ENCODE results near the gene CLN5.
"Not testable (repeated sequence)": the region's sequence is repeated elsewhere in the genome, so short reads cannot be mapped to it uniquely, and the experiment has no call there.

Gene CLN5

GRCh38 chr13:76975863-76976262, 16.0 kb upstream of the CLN5 start:
- no peak for DNase-seq (ENCODE audit: low spot score)

GRCh38 chr13:76976490-76976889, 15.4 kb upstream of the CLN5 start:
- DNase-seq (ENCODE audit: low spot score), result peak; percentile 99

- peak; percentile 56 for DNase-seq (ENCODE audit: low spot score)
These were observed 15.0 kb upstream of the CLN5 start for GRCh38 chr13:76976929-76977328.

- DNase-seq (ENCODE audit: low spot score), result peak; percentile 71
These were observed 11.7 kb upstream of the CLN5 start for GRCh38 chr13:76980075-76980718.

GRCh38 chr13:76982061-76982460, 9.8 kb upstream of the CLN5 start:
- no peak for DNase-seq (ENCODE audit: low spot score)

- DNase-seq (ENCODE audit: low spot score), result no peak
These were observed 8.2 kb upstream of the CLN5 start for GRCh38 chr13:76983676-76984075.

- DNase-seq (ENCODE audit: low spot score), result no peak
These were observed 467 bp upstream of the CLN5 start for GRCh38 chr13:76991432-76991795.

- peak; percentile 55 for DNase-seq (ENCODE audit: low spot score)
These were observed 694 bp downstream of the CLN5 start for GRCh38 chr13:76992548-76993001.

GRCh38 chr13:76993021-76993420, 1.1 kb downstream of the CLN5 start:
- DNase-seq (ENCODE audit: low spot score), result no peak

- no peak for DNase-seq (ENCODE audit: low spot score)
These were observed 1.6 kb downstream of the CLN5 start for GRCh38 chr13:76993473-76993872.

GRCh38 chr13:76994281-76994680, 2.4 kb downstream of the CLN5 start:
- DNase-seq (ENCODE audit: low spot score), result no peak

- DNase-seq (ENCODE audit: low spot score), result no peak
These were observed 8.6 kb downstream of the CLN5 start for GRCh38 chr13:77000475-77000874.

- DNase-seq (ENCODE audit: low spot score), result no peak
These were observed 9.7 kb downstream of the CLN5 start for GRCh38 chr13:77001540-77001939.

- DNase-seq (ENCODE audit: low spot score), result no peak
These were observed 10.2 kb downstream of the CLN5 start for GRCh38 chr13:77001963-77002587.

- DNase-seq (ENCODE audit: low spot score), result peak; percentile 67
These were observed 10.8 kb downstream of the CLN5 start for GRCh38 chr13:77002590-77003190.

- not testable (repeated sequence) for DNase-seq (ENCODE audit: low spot score)
These were observed 16.5 kb downstream of the CLN5 start for GRCh38 chr13:77008337-77008736.

- DNase-seq (ENCODE audit: low spot score), result no peak
These were observed 17.1 kb downstream of the CLN5 start for GRCh38 chr13:77009011-77009410.

- not testable (repeated sequence) for DNase-seq (ENCODE audit: low spot score)
These were observed 17.8 kb downstream of the CLN5 start for GRCh38 chr13:77009719-77010118.

GRCh38 chr13:77013853-77014542, 22.1 kb downstream of the CLN5 start:
- DNase-seq (ENCODE audit: low spot score), result no peak

- DNase-seq (ENCODE audit: low spot score), result no peak
These were observed 23.2 kb downstream of the CLN5 start for GRCh38 chr13:77014906-77015685.

- no peak for DNase-seq (ENCODE audit: low spot score)
These were observed 24.5 kb downstream of the CLN5 start for GRCh38 chr13:77016251-77016812.

Data from cerebellar cortex (tissue), 1 donor.